Upper lobe of left lung (tissue), 6 donors: Measurements from ENCODE around the gene ARHGAP15. TPM values are rescaled to one million over a fixed set of nuclear protein-coding genes. Genes with fewer than 3 reads are reported as not detected.

Experiments
- ATAC-seq, 2 donors: fragments of 200-7000 bp; cut with Tn5 transposase; one replicate each; pipeline ENCODE4 v1.9.1; 2022; ENCODE audit warnings: mild to moderate bottlenecking in 2 of 2, moderate library complexity in 2 of 2; ENCODE audit not compliant: low FRiP score in 2 of 2
- DNase-seq, 2 donors: peaks; one replicate each; pipeline ENCODE4 v3.0.0-alpha.2; 2019 to 2020
- H3K27ac ChIP-seq, 4 donors: fragments of 200-600 bp; sonication (generic); one replicate each; pipeline ENCODE4 v1.5.1; 2016 to 2019
- H3K27me3 ChIP-seq, 4 donors: fragments of 200-600 bp; sonication (generic); one replicate each; pipeline ENCODE4 v1.5.1; 2017 to 2019
- H3K36me3 ChIP-seq, 4 donors: fragments of 200-600 bp; sonication (generic); one replicate each; pipeline ENCODE4 v1.5.1; 2016 to 2019
- H3K4me1 ChIP-seq, 4 donors: fragments of 200-600 bp; sonication (generic); one replicate each; pipeline ENCODE4 v1.5.1; 2018 to 2019
- H3K4me3 ChIP-seq, 4 donors: fragments of 200-600 bp; sonication (generic); one replicate each; pipeline ENCODE4 v1.5.1; 2017 to 2019; ENCODE audit warnings: mild to moderate bottlenecking in 2 of 4, moderate library complexity in 1 of 4
- H3K9me3 ChIP-seq, 4 donors: fragments of 200-600 bp; sonication (generic); one replicate each; pipeline ENCODE4 v1.5.1; 2018 to 2019
- EP300 ChIP-seq, 4 donors: sonication (generic); formaldehyde crosslinking; IDR thresholded peaks; one replicate each; pipeline ENCODE4 v1.5.1; 2017; ENCODE audit warnings: antibody characterized with exemption in 4 of 4, control low read depth in 2 of 4
- POLR2A ChIP-seq, 4 donors: fragments of 450-650 bp; IDR thresholded peaks; one replicate each; pipeline ENCODE4 v1.5.1; 2016 to 2017; ENCODE audit warnings: antibody characterized with exemption in 4 of 4, mild to moderate bottlenecking in 2 of 4
- POLR2AphosphoS5 ChIP-seq, 2 donors: sonication (generic); formaldehyde crosslinking; IDR thresholded peaks; one replicate each; pipeline ENCODE4 v1.5.1; 2017; ENCODE audit warnings: antibody characterized with exemption in 2 of 2
- WGBS, 2 donors: methylation state at CpG; one replicate each; pipeline ENCODE4 v1.1.5; 2017 to 2018; 5-methylcytosine and 5-hydroxymethylcytosine counted together
- total RNA-seq, 6 donors: library from RNA; depleted of rRNA in 4 of 6; stranded (reverse); fragments of >200 nt in 4 of 6; gene quantifications; one replicate each; pipeline versions ENCODE4 v1.1.0 to v1.2.1, GENCODE V29; 2016 to 2021
- TF ChIP-seq, protein P1 (sequence below), 6 experiments: fragments of 450-650 bp in 4 of 6; fragments of 200-600 bp in 2 of 6; sonication (generic) in 2 of 6; IDR thresholded peaks; one replicate each; pipeline ENCODE4 v1.5.1; 2016 to 2019; ENCODE audit warnings: antibody characterized with exemption in 6 of 6
- donor health status: DM: no; HTN: no; CAD: no; lungs with moderate emphysema.
- donor health status: DM: no; HTN: yes; CAD: no; lungs with severe emphysema.

Gene ARHGAP15
- total RNA-seq, 6 donors from 2014 or later, result 11.9 to 57.6 (median 17.5) TPM

- no peaks in the 10 kb centered on the region for H3K36me3 ChIP-seq
- no peaks in the 10 kb centered on the region for H3K4me1 ChIP-seq
- H3K27ac ChIP-seq, result no peak overlapping the region
- TF ChIP-seq POLR2A (IDR thresholded peaks at IDR 0.05) (no peak), EP300 (IDR thresholded peaks at IDR 0.05) (no peak)
- TF ChIP-seq, protein P1, sequence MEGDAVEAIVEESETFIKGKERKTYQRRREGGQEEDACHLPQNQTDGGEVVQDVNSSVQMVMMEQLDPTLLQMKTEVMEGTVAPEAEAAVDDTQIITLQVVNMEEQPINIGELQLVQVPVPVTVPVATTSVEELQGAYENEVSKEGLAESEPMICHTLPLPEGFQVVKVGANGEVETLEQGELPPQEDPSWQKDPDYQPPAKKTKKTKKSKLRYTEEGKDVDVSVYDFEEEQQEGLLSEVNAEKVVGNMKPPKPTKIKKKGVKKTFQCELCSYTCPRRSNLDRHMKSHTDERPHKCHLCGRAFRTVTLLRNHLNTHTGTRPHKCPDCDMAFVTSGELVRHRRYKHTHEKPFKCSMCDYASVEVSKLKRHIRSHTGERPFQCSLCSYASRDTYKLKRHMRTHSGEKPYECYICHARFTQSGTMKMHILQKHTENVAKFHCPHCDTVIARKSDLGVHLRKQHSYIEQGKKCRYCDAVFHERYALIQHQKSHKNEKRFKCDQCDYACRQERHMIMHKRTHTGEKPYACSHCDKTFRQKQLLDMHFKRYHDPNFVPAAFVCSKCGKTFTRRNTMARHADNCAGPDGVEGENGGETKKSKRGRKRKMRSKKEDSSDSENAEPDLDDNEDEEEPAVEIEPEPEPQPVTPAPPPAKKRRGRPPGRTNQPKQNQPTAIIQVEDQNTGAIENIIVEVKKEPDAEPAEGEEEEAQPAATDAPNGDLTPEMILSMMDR (IDR thresholded peaks at IDR 0.05), result no peak
- H3K9me3 ChIP-seq, result no peaks in the 10 kb centered on the region
- no peak for DNase-seq
- H3K4me3 ChIP-seq, result no peak overlapping the region
- ATAC-seq, result no peak
- no peaks in the 10 kb centered on the region for H3K27me3 ChIP-seq
These were observed 150.5 kb downstream of the ARHGAP15 start for GRCh38 chr2:143279672-143280071.

GRCh38 chr2:143280097-143280757 lies 151.0 kb downstream of the ARHGAP15 start:
- no peak overlapping the region for H3K4me3 ChIP-seq
- no peaks in the 10 kb centered on the region for H3K27me3 ChIP-seq
- H3K4me1 ChIP-seq, result no peaks in the 10 kb centered on the region
- 85 to 90% methylated on average over 3 of the region's 3 CpGs for WGBS, 2 donors
- TF ChIP-seq POLR2AphosphoS5 (IDR thresholded peaks at IDR 0.05) (no peak), POLR2A (IDR thresholded peaks at IDR 0.05) (no peak), EP300 (IDR thresholded peaks at IDR 0.05) (no peak)
- TF ChIP-seq, protein P1 (IDR thresholded peaks at IDR 0.05), result no peak
- no peak overlapping the region for H3K27ac ChIP-seq
- H3K9me3 ChIP-seq, result no peaks in the 10 kb centered on the region
- DNase-seq (no peak), ATAC-seq (no peak)
- H3K36me3 ChIP-seq, result no peaks in the 10 kb centered on the region

DNA sequence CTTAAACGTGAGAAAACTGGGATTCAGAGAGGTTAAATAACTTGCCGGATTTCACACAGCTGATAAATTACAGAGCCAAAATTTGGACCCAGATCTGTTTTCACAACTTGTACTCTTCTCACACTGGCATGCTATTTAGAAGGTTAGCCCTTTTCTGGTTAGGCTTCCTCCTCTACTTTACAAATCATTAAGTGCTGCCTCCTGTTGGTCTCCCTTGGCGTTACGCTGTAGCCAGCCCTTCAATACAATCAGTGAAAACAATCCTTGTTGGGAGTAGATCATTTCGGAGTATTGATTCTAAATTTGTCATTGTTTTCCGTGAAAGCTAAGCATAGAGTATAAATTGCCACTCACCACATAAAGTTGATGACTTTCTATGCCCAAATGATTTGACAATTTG lies 153.5 kb downstream of the ARHGAP15 start:
- ATAC-seq, result no peak
- TF ChIP-seq POLR2A (IDR thresholded peaks at IDR 0.05), result no peak
- no peak for TF ChIP-seq POLR2AphosphoS5 (IDR thresholded peaks at IDR 0.05)
- no peak for TF ChIP-seq EP300 (IDR thresholded peaks at IDR 0.05)
- TF ChIP-seq, protein P1 (IDR thresholded peaks at IDR 0.05), result no peak
- 95 to 97% methylated on average over 6 of the region's 6 CpGs for WGBS, 2 donors

DNA sequence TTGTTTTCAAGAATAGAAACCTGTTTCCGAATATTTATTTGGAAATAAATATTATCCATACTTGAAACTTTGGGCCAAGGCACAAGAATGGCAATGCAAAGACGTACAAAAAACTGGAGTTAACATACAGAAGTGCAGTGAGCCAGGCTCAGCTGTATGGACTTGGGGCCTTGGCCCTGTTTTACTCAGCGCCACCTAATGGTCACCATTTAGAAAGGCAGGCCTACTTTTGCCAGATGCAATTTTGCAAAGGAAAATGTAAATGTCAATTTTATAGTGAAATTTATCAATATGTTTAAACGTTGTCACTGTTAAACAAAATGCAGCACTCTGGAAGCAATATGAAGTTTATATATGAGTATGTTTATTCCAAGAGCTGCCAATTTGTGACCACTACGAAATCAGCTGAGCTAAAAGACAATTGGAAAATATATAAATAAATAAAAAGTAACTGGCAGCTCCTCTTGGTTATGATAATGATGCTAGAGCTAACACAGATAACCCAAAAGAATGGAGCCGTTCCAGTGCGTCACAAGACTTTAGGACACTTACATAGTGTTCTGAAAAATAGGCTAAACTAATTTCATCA lies 155.0 kb downstream of the ARHGAP15 start:
- no peaks in the 10 kb centered on the region for H3K9me3 ChIP-seq
- no peaks in the 10 kb centered on the region for H3K4me1 ChIP-seq
- ATAC-seq, result peak in 1 of 2 donors; percentile 64
- H3K27ac ChIP-seq, result no peak overlapping the region
- peak in 1 of 2 donors; percentile 28 for DNase-seq
- no peaks in the 10 kb centered on the region for H3K36me3 ChIP-seq
- 57 to 60% methylated on average over 7 of the region's 7 CpGs for WGBS, 2 donors
- TF ChIP-seq POLR2AphosphoS5 (IDR thresholded peaks at IDR 0.05), result no peak
- TF ChIP-seq, protein P1 (IDR thresholded peaks at IDR 0.05), result peak in 5 of 6 experiments; percentile 15 to 62 (median 40)
- H3K27me3 ChIP-seq, result no peaks in the 10 kb centered on the region
- no peak overlapping the region for H3K4me3 ChIP-seq

More for the DNA sequence above, 153.5 kb downstream of the ARHGAP15 start:
- no peaks in the 10 kb centered on the region for H3K9me3 ChIP-seq
- H3K4me3 ChIP-seq, result no peak overlapping the region
- no peaks in the 10 kb centered on the region for H3K27me3 ChIP-seq
- DNase-seq, result no peak
- H3K27ac ChIP-seq, result no peak overlapping the region
- no peaks in the 10 kb centered on the region for H3K4me1 ChIP-seq
- no peaks in the 10 kb centered on the region for H3K36me3 ChIP-seq

- H3K27ac ChIP-seq, result no peak overlapping the region
- DNase-seq, result no peak
- no peaks in the 10 kb centered on the region for H3K36me3 ChIP-seq
- no peaks in the 10 kb centered on the region for H3K9me3 ChIP-seq
- H3K4me1 ChIP-seq, result no peaks in the 10 kb centered on the region
- no peaks in the 10 kb centered on the region for H3K27me3 ChIP-seq
- TF ChIP-seq POLR2AphosphoS5 (IDR thresholded peaks at IDR 0.05) (no peak), EP300 (IDR thresholded peaks at IDR 0.05) (no peak), POLR2A (IDR thresholded peaks at IDR 0.05) (no peak)
- TF ChIP-seq, protein P1 (IDR thresholded peaks at IDR 0.05), result no peak
- no peak for ATAC-seq
- no peak overlapping the region for H3K4me3 ChIP-seq
These were observed 159.8 kb downstream of the ARHGAP15 start for GRCh38 chr2:143289025-143289424.
